Breast epithelium (tissue), 4 donors: ENCODE data around the gene CCDC27. TPM values are rescaled to one million over a fixed set of nuclear protein-coding genes. Genes with fewer than 3 reads are reported as not detected.

Source experiments
- DNase-seq, 2 donors: peaks; one replicate each; pipeline ENCODE4 v3.0.0-alpha.2; 2019; ENCODE audit warnings: low spot score in 2 of 2
- H3K27ac ChIP-seq, 2 donors: fragments of 200-600 bp; sonication (generic) in 1 of 2; one replicate each; pipeline ENCODE4 v1.5.1; 2016 to 2019; ENCODE audit warnings: mild to moderate bottlenecking in 1 of 2
- H3K27me3 ChIP-seq, 2 donors: fragments of 200-600 bp; sonication (generic) in 1 of 2; one replicate each; pipeline versions ENCODE4 v1.5.1 to v1.6.0; 2017 to 2019; ENCODE audit warnings: control low read depth in 1 of 2, mild to moderate bottlenecking in 1 of 2
- H3K36me3 ChIP-seq: fragments of 200-600 bp; one replicate; pipeline ENCODE4 v1.5.1; 2019
- H3K4me1 ChIP-seq, 2 donors: fragments of 200-600 bp; sonication (generic); one replicate each; pipeline ENCODE4 v1.5.1; 2016 to 2019; ENCODE audit warnings: control low read depth in 1 of 2
- H3K4me3 ChIP-seq, 3 donors: fragments of 200-600 bp; sonication (generic); 1 replicate in 2 of 3; 2 replicates in 1 of 3; pipeline ENCODE4 v1.5.1; 2016 to 2019; ENCODE audit warnings: mild to moderate bottlenecking in 3 of 3, moderate library complexity in 2 of 3
- H3K9me3 ChIP-seq, 2 donors: fragments of 200-600 bp; sonication (generic) in 1 of 2; one replicate each; pipeline ENCODE4 v1.5.1; 2016 to 2019; ENCODE audit warnings: control low read depth in 1 of 2
- POLR2A ChIP-seq: fragments of 450-650 bp; IDR thresholded peaks from one replicate; pipeline ENCODE4 v1.6.1; 2016; ENCODE audit warnings: antibody characterized with exemption, mild to moderate bottlenecking, moderate library complexity
- POLR2AphosphoS5 ChIP-seq, 3 donors: sonication (generic); formaldehyde crosslinking; IDR thresholded peaks; one replicate each; pipeline ENCODE4 v1.6.1; 2017; ENCODE audit warnings: antibody characterized with exemption in 3 of 3
- intact Hi-C: fragments of 100-400 bp; cut with DNase I; formaldehyde crosslinking; loops from one replicate; pipeline ENCODE4 v1.15.1; 2023; ENCODE audit warnings: low total_unique reads
- total RNA-seq, 3 donors: library from RNA; depleted of rRNA; stranded (reverse); fragments of >200 nt; gene quantifications; one replicate each; pipeline ENCODE4 v1.1.0, GENCODE V29; 2016
- TF ChIP-seq, protein P1 (sequence below), 3 donors: fragments of 450-650 bp; IDR thresholded peaks; one replicate each; pipeline ENCODE4 v1.5.1; 2016 to 2017; ENCODE audit warnings: antibody characterized with exemption in 3 of 3, mild to moderate bottlenecking in 3 of 3, moderate library complexity in 3 of 3

The CCDC27 gene
- total RNA-seq, 3 donors from 2014 or later, result not detected

- no peak for DNase-seq
- Histone ChIP-seq H3K4me3 (no peak overlapping the region), H3K9me3 (no peaks in the 10 kb centered on the region), H3K27me3 (no peaks in the 10 kb centered on the region), H3K36me3 (peaks cover 8% of the 10 kb centered on the region), H3K27ac (no peak overlapping the region), H3K4me1 (no peaks in the 10 kb centered on the region)
- intact Hi-C loops, result no loop called here
- TF ChIP-seq, protein P1, sequence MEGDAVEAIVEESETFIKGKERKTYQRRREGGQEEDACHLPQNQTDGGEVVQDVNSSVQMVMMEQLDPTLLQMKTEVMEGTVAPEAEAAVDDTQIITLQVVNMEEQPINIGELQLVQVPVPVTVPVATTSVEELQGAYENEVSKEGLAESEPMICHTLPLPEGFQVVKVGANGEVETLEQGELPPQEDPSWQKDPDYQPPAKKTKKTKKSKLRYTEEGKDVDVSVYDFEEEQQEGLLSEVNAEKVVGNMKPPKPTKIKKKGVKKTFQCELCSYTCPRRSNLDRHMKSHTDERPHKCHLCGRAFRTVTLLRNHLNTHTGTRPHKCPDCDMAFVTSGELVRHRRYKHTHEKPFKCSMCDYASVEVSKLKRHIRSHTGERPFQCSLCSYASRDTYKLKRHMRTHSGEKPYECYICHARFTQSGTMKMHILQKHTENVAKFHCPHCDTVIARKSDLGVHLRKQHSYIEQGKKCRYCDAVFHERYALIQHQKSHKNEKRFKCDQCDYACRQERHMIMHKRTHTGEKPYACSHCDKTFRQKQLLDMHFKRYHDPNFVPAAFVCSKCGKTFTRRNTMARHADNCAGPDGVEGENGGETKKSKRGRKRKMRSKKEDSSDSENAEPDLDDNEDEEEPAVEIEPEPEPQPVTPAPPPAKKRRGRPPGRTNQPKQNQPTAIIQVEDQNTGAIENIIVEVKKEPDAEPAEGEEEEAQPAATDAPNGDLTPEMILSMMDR (IDR thresholded peaks at IDR 0.05), result no peak
- TF ChIP-seq POLR2AphosphoS5 (IDR thresholded peaks at IDR 0.05), result no peak
- no peak for TF ChIP-seq POLR2A
Observed at GRCh38 chr1:3742439-3743298, 9.6 kb upstream of the CCDC27 start.

- intact Hi-C loops, result no loop called here
- TF ChIP-seq POLR2A, result no peak
- TF ChIP-seq, protein P1 (IDR thresholded peaks at IDR 0.05), result no peak
- no peak for DNase-seq
- H3K27ac ChIP-seq, result no peak overlapping the region
- no peak overlapping the region for H3K4me3 ChIP-seq
- peaks cover 8% of the 10 kb centered on the region for H3K36me3 ChIP-seq
- H3K27me3 ChIP-seq, result no peaks in the 10 kb centered on the region
- H3K4me1 ChIP-seq, result no peaks in the 10 kb centered on the region
- no peaks in the 10 kb centered on the region for H3K9me3 ChIP-seq
Observed at GRCh38 chr1:3743421-3743820, 8.8 kb upstream of the CCDC27 start.

DNA sequence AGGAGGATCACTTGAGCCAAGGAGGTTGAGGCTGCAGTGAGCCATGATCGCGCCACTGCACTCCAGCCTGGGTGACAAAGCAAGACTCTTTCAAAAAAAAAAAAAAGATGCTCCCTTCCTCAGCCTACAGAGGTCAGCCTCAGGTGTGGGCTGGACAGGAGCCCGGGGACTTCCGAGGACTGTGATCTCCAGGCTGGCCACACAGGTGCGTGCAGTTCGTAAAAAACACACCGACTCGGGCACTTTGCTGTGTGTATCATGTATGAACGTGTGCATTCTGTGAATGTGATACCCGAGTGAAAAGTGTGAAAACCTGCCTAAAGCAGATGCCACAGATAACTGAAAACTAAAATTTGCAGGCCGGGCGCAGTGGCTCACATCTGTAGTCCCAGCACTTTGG is 8.4 kb upstream of the CCDC27 start:
- no peak for DNase-seq
- no peak for TF ChIP-seq POLR2A
- Histone ChIP-seq H3K4me3 (no peak overlapping the region), H3K36me3 (peaks cover 8% of the 10 kb centered on the region), H3K27me3 (no peaks in the 10 kb centered on the region), H3K9me3 (no peaks in the 10 kb centered on the region), H3K27ac (no peak overlapping the region), H3K4me1 (no peaks in the 10 kb centered on the region)
- intact Hi-C loops, result no loop called here

GRCh38 chr1:3744646-3745045 is 7.6 kb upstream of the CCDC27 start:
- Histone ChIP-seq H3K27me3 (no peaks in the 10 kb centered on the region), H3K27ac (no peak overlapping the region), H3K9me3 (no peaks in the 10 kb centered on the region), H3K36me3 (peaks cover 8% of the 10 kb centered on the region), H3K4me3 (no peak overlapping the region), H3K4me1 (no peaks in the 10 kb centered on the region)
- intact Hi-C loops, result no loop called here
- no peak for DNase-seq
- TF ChIP-seq, protein P1 (IDR thresholded peaks at IDR 0.05), result no peak
- no peak for TF ChIP-seq POLR2AphosphoS5 (IDR thresholded peaks at IDR 0.05)
- no peak for TF ChIP-seq POLR2A

DNA sequence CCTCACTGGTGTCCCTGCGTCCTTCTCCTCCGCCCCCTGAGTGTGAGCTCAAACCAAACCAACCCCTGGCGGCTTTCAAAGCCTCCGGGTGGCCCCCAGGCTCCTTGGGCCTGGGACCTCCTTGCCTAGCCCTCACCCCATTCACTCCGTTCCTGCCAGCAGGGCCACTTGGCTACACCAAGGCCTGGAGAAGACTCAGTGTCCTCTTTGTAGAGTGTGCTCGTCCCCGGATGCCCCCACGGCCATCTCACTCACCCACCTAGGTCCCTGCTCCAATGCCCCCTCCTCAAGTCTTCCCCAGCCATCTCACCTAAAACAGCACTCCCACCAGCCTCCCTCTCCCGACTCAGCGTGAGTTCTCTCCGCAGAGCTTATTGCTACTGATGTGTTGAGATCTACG is 7.2 kb upstream of the CCDC27 start:
- H3K9me3 ChIP-seq, result no peaks in the 10 kb centered on the region
- no peaks in the 10 kb centered on the region for H3K27me3 ChIP-seq
- no peak overlapping the region for H3K27ac ChIP-seq
- peaks cover 8% of the 10 kb centered on the region for H3K36me3 ChIP-seq
- no peak for DNase-seq
- TF ChIP-seq POLR2AphosphoS5 (IDR thresholded peaks at IDR 0.05) (no peak), POLR2A (no peak)
- TF ChIP-seq, protein P1 (IDR thresholded peaks at IDR 0.05), result no peak
- H3K4me1 ChIP-seq, result no peaks in the 10 kb centered on the region
- intact Hi-C loops, result no loop called here
- H3K4me3 ChIP-seq, result no peak overlapping the region
